Ascending aorta (tissue), 2 donors: ENCODE measurements around the gene ELMO1. TPM values are rescaled to one million over a fixed set of nuclear protein-coding genes. Genes with fewer than 3 reads are reported as not detected.

Experiments used
- DNase-seq, 2 donors: peaks; one replicate each; pipeline ENCODE4 v3.0.0-alpha.2; 2019; ENCODE audit warnings: low spot score in 2 of 2
- H3K27ac ChIP-seq, 2 donors: fragments of 200-600 bp; sonication (generic); one replicate each; pipeline ENCODE4 v1.5.1; 2016 to 2017; ENCODE audit warnings: mild to moderate bottlenecking in 1 of 2
- H3K27me3 ChIP-seq: fragments of 200-600 bp; sonication (generic); one replicate; pipeline ENCODE4 v1.5.1; 2017
- H3K36me3 ChIP-seq, 2 donors: fragments of 200-600 bp; sonication (generic); one replicate each; pipeline ENCODE4 v1.5.1; 2016
- H3K4me1 ChIP-seq, 2 donors: fragments of 200-600 bp; sonication (generic); one replicate each; pipeline ENCODE4 v1.5.1; 2016 to 2017; ENCODE audit warnings: mild to moderate bottlenecking in 1 of 2
- H3K4me3 ChIP-seq, 2 donors: fragments of 200-600 bp; sonication (generic); one replicate each; pipeline ENCODE4 v1.5.1; 2016 to 2017; ENCODE audit warnings: mild to moderate bottlenecking in 1 of 2
- H3K9me3 ChIP-seq, 2 donors: fragments of 200-600 bp; sonication (generic); one replicate each; pipeline ENCODE4 v1.5.1; 2016
- intact Hi-C: fragments of 100-400 bp; cut with DNase I; formaldehyde crosslinking; loops from one replicate; pipeline ENCODE4 v1.15.1; 2023
- total RNA-seq: library from RNA; depleted of rRNA; stranded (reverse); fragments of >200 nt; gene quantifications from one replicate; pipeline ENCODE4 v1.1.0, GENCODE V29; 2016
- TF ChIP-seq, protein P1 (sequence below), 3 experiments: fragments of 200-600 bp in 2 of 3; fragments of 450-650 bp in 1 of 3; sonication (generic) in 2 of 3; IDR thresholded peaks; one replicate each; pipeline ENCODE4 v1.5.1; 2016 to 2019; ENCODE audit warnings: antibody characterized with exemption in 3 of 3, mild to moderate bottlenecking in 1 of 3, moderate library complexity in 1 of 3

ELMO1 gene
- total RNA-seq, 1 donor from 2014 or later: 40.8 TPM

DNA sequence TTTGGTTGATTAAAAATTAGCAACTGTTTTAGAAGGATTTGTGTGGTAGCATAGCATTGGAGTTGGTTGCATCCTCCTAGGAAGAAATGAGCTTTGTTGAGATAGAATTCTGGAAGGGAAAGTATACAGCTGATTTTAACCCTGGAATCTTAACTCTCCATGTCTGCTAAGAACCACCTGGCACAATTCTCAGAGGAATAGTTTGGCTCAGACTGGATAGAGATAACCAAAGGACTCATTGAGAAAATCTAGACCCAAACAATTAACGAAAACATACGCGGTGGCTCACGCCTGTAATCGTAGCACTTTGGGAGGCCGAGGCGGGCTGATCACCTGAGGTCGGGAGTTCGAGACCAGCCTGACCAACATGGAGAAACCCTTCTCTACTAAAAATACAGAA is 625.3 kb downstream of the ELMO1 start:
- TF ChIP-seq, protein P1, sequence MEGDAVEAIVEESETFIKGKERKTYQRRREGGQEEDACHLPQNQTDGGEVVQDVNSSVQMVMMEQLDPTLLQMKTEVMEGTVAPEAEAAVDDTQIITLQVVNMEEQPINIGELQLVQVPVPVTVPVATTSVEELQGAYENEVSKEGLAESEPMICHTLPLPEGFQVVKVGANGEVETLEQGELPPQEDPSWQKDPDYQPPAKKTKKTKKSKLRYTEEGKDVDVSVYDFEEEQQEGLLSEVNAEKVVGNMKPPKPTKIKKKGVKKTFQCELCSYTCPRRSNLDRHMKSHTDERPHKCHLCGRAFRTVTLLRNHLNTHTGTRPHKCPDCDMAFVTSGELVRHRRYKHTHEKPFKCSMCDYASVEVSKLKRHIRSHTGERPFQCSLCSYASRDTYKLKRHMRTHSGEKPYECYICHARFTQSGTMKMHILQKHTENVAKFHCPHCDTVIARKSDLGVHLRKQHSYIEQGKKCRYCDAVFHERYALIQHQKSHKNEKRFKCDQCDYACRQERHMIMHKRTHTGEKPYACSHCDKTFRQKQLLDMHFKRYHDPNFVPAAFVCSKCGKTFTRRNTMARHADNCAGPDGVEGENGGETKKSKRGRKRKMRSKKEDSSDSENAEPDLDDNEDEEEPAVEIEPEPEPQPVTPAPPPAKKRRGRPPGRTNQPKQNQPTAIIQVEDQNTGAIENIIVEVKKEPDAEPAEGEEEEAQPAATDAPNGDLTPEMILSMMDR (IDR thresholded peaks at IDR 0.05): no peak
- Histone ChIP-seq H3K4me3 (no peak overlapping the region), H3K9me3 (no peaks in the 10 kb centered on the region), H3K4me1 (no peaks in the 10 kb centered on the region), H3K36me3 (no peaks in the 10 kb centered on the region), H3K27ac (no peak overlapping the region), H3K27me3 (no peaks in the 10 kb centered on the region)
- intact Hi-C loops: no loop called here
- no peak for DNase-seq

- intact Hi-C loops: no loop called here
- Histone ChIP-seq H3K27me3 (no peaks in the 10 kb centered on the region), H3K4me3 (no peak overlapping the region), H3K36me3 (no peaks in the 10 kb centered on the region), H3K27ac (no peak overlapping the region), H3K9me3 (no peaks in the 10 kb centered on the region), H3K4me1 (no peaks in the 10 kb centered on the region)
- no peak for DNase-seq
- TF ChIP-seq, protein P1 (IDR thresholded peaks at IDR 0.05): no peak
Observed at GRCh38 chr7:36821617-36822016, 627.0 kb downstream of the ELMO1 start.

GRCh38 chr7:36820527-36821170 is 628.0 kb downstream of the ELMO1 start:
- H3K27ac ChIP-seq: no peak overlapping the region

DNA sequence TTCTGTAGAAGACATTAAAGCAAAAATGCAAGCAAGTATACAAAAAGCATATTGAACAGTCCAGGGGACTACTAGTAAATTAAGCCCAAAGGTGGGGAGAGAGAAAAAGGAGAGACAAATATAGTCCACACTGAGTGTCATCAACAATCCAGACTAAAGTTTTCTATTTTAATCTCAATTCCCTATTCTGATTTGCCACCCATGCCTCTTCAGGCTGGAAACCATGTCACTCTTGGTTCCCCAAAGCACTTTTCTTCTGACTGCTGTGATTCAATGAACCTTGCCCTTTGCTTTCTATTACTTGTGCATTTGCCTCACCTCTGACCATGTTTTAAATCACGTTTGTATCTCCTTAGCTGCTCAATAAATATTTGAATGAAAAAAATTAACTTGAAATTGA is 629.0 kb downstream of the ELMO1 start:
- Histone ChIP-seq H3K27ac (no peak overlapping the region), H3K9me3 (no peaks in the 10 kb centered on the region), H3K4me3 (no peak overlapping the region), H3K36me3 (no peaks in the 10 kb centered on the region), H3K27me3 (no peaks in the 10 kb centered on the region), H3K4me1 (no peaks in the 10 kb centered on the region)
- TF ChIP-seq, protein P1 (IDR thresholded peaks at IDR 0.05): no peak
- intact Hi-C loops: no loop called here
- DNase-seq: no peak

More at GRCh38 chr7:36820527-36821170, 628.0 kb downstream of the ELMO1 start:
- intact Hi-C loops: no loop called here
- H3K4me3 ChIP-seq: no peak overlapping the region
- no peak for DNase-seq
- TF ChIP-seq, protein P1 (IDR thresholded peaks at IDR 0.05): no peak
- H3K4me1 ChIP-seq: no peaks in the 10 kb centered on the region
- H3K36me3 ChIP-seq: no peaks in the 10 kb centered on the region
- H3K27me3 ChIP-seq: no peaks in the 10 kb centered on the region
- no peaks in the 10 kb centered on the region for H3K9me3 ChIP-seq

- intact Hi-C loops: no loop called here
- DNase-seq: no peak
- TF ChIP-seq, protein P1 (IDR thresholded peaks at IDR 0.05): no peak
- no peaks in the 10 kb centered on the region for H3K4me1 ChIP-seq
- H3K27me3 ChIP-seq: no peaks in the 10 kb centered on the region
- H3K9me3 ChIP-seq: no peaks in the 10 kb centered on the region
- H3K36me3 ChIP-seq: no peaks in the 10 kb centered on the region
- no peak overlapping the region for H3K4me3 ChIP-seq
- H3K27ac ChIP-seq: no peak overlapping the region
Observed at GRCh38 chr7:36814311-36814710, 634.4 kb downstream of the ELMO1 start.

DNA sequence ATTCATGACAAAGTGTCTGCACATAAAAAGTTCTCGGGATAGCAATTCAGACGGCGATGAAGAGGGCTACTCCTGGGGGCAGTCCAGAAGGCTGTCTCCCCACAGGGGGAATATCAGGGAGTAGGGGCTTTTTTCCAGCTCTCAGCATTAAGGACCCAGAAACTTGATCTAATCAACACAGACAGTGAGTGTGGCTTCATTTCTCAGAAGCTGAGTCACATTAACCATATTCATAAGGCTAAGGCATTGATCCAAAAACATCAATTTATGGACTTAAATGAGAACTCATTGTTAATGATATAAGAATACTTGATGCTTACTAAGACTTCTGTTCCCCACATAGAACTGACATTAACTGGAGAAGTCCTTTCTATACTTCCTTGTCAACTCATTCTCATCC is 636.9 kb downstream of the ELMO1 start:
- no peak overlapping the region for H3K4me3 ChIP-seq
- H3K27ac ChIP-seq: no peak overlapping the region
- H3K9me3 ChIP-seq: no peaks in the 10 kb centered on the region
- H3K4me1 ChIP-seq: no peaks in the 10 kb centered on the region
- intact Hi-C loops: no loop called here
- no peaks in the 10 kb centered on the region for H3K27me3 ChIP-seq
- TF ChIP-seq, protein P1 (IDR thresholded peaks at IDR 0.05): no peak
- no peak for DNase-seq
- H3K36me3 ChIP-seq: no peaks in the 10 kb centered on the region
